Sigmoid colon (tissue), 4 donors: ENCODE measurements around the gene SLC8A1.

Experiments
- CTCF ChIP-seq, 4 experiments: fragments of 450-650 bp in 3 of 4; fragments of 200-600 bp in 1 of 4; IDR thresholded peaks; one replicate each; pipeline ENCODE4 v1.5.1; 2016 to 2019; ENCODE audit warnings: antibody characterized with exemption in 4 of 4, mild to moderate bottlenecking in 3 of 4, moderate library complexity in 2 of 4
- EP300 ChIP-seq, 4 donors: sonication (generic); formaldehyde crosslinking; IDR thresholded peaks; one replicate each; pipeline ENCODE4 v1.6.1; 2017; ENCODE audit warnings: antibody characterized with exemption in 4 of 4
- POLR2A ChIP-seq, 2 donors: fragments of 450-650 bp; IDR thresholded peaks; one replicate each; pipeline ENCODE4 v1.6.1; 2016; ENCODE audit warnings: antibody characterized with exemption in 2 of 2, mild to moderate bottlenecking in 2 of 2, moderate library complexity in 2 of 2

GRCh38 chr2:40316620-40317019 is 135.3 kb downstream of the SLC8A1 start:
- TF ChIP-seq CTCF (IDR thresholded peaks at IDR 0.05) (no peak), EP300 (IDR thresholded peaks at IDR 0.05) (no peak), POLR2A (IDR thresholded peaks at IDR 0.05) (no peak)
